DND-41 (cell line): ENCODE results near the gene RABGAP1L.
"Not testable (repeated sequence)": the region's sequence is repeated elsewhere in the genome, so short reads cannot be mapped to it uniquely, and the experiment has no call there.

Source experiments
- ATAC-seq: fragments of 200-7000 bp; cut with Tn5 transposase; 3 replicates; pipeline ENCODE4 v1.9.1; 2021; ENCODE audit warnings: low read depth; ENCODE audit not compliant: insufficient read depth
- DNase-seq: peaks from one replicate; pipeline ENCODE4 v3.0.0-alpha.2; 2020
- H2AFZ ChIP-seq: 2 replicates; pipeline ENCODE4 v1.6.0; 2012; ENCODE audit warnings: low read depth, low read length
- H3K27ac ChIP-seq: 2 replicates; pipeline ENCODE4 v1.5.1; 2012; ENCODE audit warnings: low read length, inconsistent platforms
- H3K27me3 ChIP-seq: fragments of 200-600 bp; sonication (generic); 2 replicates; pipeline ENCODE4 v1.6.0; 2012; ENCODE audit warnings: low read length, mild to moderate bottlenecking, inconsistent platforms; ENCODE audit not compliant: insufficient read depth, poor library complexity
- H3K36me3 ChIP-seq: 2 replicates; pipeline ENCODE4 v1.5.1; 2012; ENCODE audit warnings: low read length, inconsistent platforms; ENCODE audit not compliant: insufficient read depth
- H3K4me1 ChIP-seq: 2 replicates; pipeline ENCODE4 v1.5.1; 2012; ENCODE audit warnings: mild to moderate bottlenecking, low read length; ENCODE audit not compliant: insufficient read depth
- H3K4me2 ChIP-seq: 2 replicates; pipeline ENCODE4 v1.6.0; 2012; ENCODE audit warnings: mild to moderate bottlenecking, moderate library complexity, low read length, inconsistent platforms; ENCODE audit not compliant: insufficient read depth
- H3K4me3 ChIP-seq, 2 experiments: fragments of 200-600 bp in 1 of 2; shearing (Covaris generic) in 1 of 2; 2 replicates each; pipeline ENCODE4 v1.5.1; 2012 to 2016; ENCODE audit warnings: inconsistent platforms in 2 of 2, low read length in 2 of 2, mild to moderate bottlenecking in 2 of 2, low read depth in 1 of 2, moderate library complexity in 1 of 2
- H3K79me2 ChIP-seq: 2 replicates; pipeline ENCODE4 v1.6.0; 2012; ENCODE audit warnings: low read length, inconsistent platforms; ENCODE audit not compliant: insufficient read depth
- H3K9ac ChIP-seq: 2 replicates; pipeline ENCODE4 v1.6.0; 2012; ENCODE audit warnings: low read depth, mild to moderate bottlenecking, inconsistent platforms, low read length, moderate library complexity
- H3K9me3 ChIP-seq: 2 replicates; pipeline ENCODE4 v1.5.1; 2012; ENCODE audit warnings: low read length, moderate library complexity, mild to moderate bottlenecking, inconsistent platforms; ENCODE audit not compliant: insufficient read depth, severe bottlenecking
- H4K20me1 ChIP-seq: 2 replicates; pipeline ENCODE4 v1.6.0; 2012; ENCODE audit warnings: low read length; ENCODE audit not compliant: insufficient read depth
- EZH2 ChIP-seq: IDR thresholded peaks from 3 replicates; pipeline ENCODE4 v1.6.1; 2012; ENCODE audit warnings: borderline replicate concordance, low read depth, mild to moderate bottlenecking, moderate library complexity, low read length, inconsistent platforms; ENCODE audit not compliant: severe bottlenecking
- TF ChIP-seq, protein P1 (sequence below): IDR thresholded peaks from 2 replicates; pipeline ENCODE4 v1.5.1; 2012; ENCODE audit warnings: borderline replicate concordance, low read length, moderate library complexity, mild to moderate bottlenecking; ENCODE audit not compliant: poor library complexity, severe bottlenecking; ENCODE audit errors: extremely low read depth

Gene RABGAP1L

DNA sequence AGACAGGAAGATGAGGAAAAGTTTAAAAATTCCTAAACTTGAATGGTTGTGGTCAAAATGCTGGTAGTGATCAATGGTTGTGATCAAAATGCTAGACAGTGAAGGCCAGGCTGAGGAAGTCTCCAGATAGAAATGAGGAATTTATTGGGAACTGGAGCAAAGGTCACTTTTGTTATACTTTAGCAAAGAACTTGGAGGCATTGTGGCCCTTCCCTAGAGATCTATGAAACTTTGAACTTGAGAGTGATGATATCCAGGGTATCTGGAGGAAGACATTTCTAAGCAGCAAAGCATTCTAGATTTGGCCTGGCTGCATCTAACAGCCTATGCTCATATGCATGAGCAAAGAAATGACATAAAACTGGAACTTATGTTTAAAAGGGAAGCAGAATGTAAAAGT lies 35.5 kb upstream of the RABGAP1L start:
- Histone ChIP-seq H3K4me3 (no peak overlapping the region), H3K79me2 (no peaks in the 10 kb centered on the region), H3K27ac (no peak overlapping the region), H3K27me3 (no peaks in the 10 kb centered on the region), H3K9me3 (peaks cover 8% of the 10 kb centered on the region), H3K4me2 (no peak overlapping the region), H3K9ac (no peak overlapping the region), H4K20me1 (no peaks in the 10 kb centered on the region), H3K4me1 (no peaks in the 10 kb centered on the region), H3K36me3 (no peaks in the 10 kb centered on the region), H2AFZ (no peak overlapping the region)
- DNase-seq = no peak
- no peak for ATAC-seq
- TF ChIP-seq, protein P1, sequence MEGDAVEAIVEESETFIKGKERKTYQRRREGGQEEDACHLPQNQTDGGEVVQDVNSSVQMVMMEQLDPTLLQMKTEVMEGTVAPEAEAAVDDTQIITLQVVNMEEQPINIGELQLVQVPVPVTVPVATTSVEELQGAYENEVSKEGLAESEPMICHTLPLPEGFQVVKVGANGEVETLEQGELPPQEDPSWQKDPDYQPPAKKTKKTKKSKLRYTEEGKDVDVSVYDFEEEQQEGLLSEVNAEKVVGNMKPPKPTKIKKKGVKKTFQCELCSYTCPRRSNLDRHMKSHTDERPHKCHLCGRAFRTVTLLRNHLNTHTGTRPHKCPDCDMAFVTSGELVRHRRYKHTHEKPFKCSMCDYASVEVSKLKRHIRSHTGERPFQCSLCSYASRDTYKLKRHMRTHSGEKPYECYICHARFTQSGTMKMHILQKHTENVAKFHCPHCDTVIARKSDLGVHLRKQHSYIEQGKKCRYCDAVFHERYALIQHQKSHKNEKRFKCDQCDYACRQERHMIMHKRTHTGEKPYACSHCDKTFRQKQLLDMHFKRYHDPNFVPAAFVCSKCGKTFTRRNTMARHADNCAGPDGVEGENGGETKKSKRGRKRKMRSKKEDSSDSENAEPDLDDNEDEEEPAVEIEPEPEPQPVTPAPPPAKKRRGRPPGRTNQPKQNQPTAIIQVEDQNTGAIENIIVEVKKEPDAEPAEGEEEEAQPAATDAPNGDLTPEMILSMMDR = no peak
- TF ChIP-seq EZH2 = no peak

DNA sequence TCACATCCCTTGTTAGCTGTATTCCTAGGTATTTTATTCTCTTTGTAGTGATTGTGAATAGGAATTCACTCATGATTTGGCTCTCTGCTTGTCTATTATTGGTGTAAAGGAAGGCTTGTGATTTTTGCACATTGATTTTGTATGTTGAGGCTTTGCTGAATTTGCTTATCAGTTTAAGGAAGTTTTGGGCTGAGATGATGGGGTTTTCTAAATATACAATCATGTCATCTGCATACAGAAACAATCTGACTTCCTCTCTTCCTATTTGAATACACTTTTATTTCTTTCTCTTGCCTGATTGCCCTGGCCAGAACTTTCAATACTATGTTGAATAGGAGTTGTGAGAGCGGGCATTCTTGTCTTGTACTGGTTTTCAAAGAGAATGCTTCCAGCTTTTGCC lies 32.1 kb upstream of the RABGAP1L start:
- H3K4me3 ChIP-seq, H4K20me1 ChIP-seq, DNase-seq, H3K9me3 ChIP-seq, H3K27me3 ChIP-seq, H3K9ac ChIP-seq, H3K36me3 ChIP-seq, H2AFZ ChIP-seq, H3K27ac ChIP-seq, H3K79me2 ChIP-seq, H3K4me2 ChIP-seq, ATAC-seq, H3K4me1 ChIP-seq: not testable (repeated sequence)

DNA sequence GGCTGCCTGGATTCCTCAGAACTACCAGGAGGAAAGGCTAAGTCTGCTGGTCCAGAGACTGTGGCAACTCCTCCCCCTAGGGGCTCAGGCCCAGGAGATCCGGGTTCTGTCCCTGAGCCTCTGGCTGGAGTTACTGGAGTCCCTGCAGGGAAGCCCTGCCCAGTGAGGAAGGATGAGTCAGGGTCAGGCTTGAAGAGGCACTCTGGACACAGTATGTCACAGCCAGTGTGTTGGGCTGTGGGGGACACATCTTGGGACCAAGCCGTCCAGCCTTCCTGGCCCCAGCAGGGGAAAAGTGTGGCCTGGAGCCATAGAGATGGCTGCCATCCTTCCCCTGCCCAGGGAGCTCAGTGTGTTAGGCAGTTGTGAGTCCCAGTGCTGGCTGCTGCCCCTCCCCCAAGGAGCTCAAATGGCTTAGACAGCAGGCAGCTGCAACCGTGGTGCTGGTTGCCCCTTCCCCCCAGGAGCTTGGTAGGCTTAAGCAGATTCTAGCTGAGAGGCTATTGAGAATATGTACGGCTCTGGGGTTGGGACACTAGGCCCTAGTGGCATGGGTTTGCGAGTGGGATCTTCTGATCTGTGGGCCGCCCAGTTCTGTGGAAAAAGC lies 28.2 kb upstream of the RABGAP1L start:
- Histone ChIP-seq H3K36me3 (no peaks in the 10 kb centered on the region), H2AFZ (no peak overlapping the region), H3K4me2 (no peak overlapping the region), H3K27me3 (no peaks in the 10 kb centered on the region), H3K27ac (no peak overlapping the region), H3K4me3 (no peak overlapping the region), H4K20me1 (no peaks in the 10 kb centered on the region), H3K79me2 (no peaks in the 10 kb centered on the region), H3K9ac (no peak overlapping the region), H3K4me1 (no peaks in the 10 kb centered on the region), H3K9me3 (no peaks in the 10 kb centered on the region)
- no peak for ATAC-seq
- no peak for TF ChIP-seq EZH2
- TF ChIP-seq, protein P1 = no peak
- peak; percentile 8 for DNase-seq

DNA sequence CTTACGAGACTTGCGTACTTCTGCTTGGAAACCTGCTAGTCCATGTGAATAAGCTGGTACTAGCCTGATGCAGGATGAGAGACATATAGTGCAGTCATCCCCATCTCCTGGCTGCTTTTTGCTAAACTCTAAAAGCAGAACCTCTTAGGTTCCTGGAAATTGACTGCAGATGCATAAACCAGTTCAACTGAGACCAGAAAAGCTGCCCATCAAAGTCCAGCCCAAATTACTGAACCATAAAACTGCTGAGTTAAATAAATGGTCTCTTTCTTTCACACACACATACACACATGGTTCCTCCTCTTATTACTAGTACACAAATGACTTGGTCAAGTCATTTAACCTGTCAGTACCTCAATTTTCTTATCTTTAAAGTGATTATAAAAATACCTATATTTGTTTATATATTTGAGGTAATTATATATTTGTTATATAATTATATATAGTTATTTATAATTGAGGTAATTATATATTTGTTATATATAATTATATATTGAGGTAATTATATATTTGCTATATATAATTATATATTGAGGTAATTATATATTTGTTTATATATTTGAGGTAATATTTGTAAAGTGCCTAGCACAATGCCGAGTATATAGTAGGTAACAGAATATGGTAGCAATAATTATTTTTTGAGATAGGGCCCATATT lies 25.2 kb upstream of the RABGAP1L start:
- TF ChIP-seq, protein P1 = no peak
- no peak for TF ChIP-seq EZH2
- Histone ChIP-seq H3K4me3 (no peak overlapping the region), H3K79me2 (no peaks in the 10 kb centered on the region), H2AFZ (peak overlapping the region; percentile 1; the same call in 1 of the 2 replicates), H4K20me1 (no peaks in the 10 kb centered on the region), H3K27ac (no peak overlapping the region), H3K9me3 (no peaks in the 10 kb centered on the region), H3K9ac (no peak overlapping the region), H3K4me1 (no peaks in the 10 kb centered on the region), H3K27me3 (no peaks in the 10 kb centered on the region), H3K4me2 (no peak overlapping the region), H3K36me3 (no peaks in the 10 kb centered on the region)
- no peak for ATAC-seq
- DNase-seq = no peak
